Measurements from ENCODE around the gene WSCD2.

Gene WSCD2

DNA sequence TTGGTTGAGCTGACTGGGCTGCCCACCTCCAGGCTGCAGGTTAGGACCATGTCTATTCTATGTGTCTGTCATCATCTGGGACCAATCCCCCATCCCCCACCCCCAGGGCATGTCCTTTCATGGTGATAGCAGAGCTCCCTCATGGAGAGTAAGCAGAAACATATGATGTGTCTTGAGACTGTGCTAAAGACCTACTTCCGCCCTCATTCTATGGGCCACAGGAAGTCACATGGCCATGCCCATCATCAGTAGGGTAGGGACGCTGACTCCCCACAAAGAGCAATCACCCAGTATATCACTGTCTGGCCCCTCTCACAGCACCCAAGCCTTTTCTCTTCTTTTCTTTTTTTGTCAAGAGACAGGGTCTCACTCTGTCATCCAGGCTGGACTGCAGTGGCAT is 110.3 kb downstream of the WSCD2 start:
- DNase-seq = no peak

DNA sequence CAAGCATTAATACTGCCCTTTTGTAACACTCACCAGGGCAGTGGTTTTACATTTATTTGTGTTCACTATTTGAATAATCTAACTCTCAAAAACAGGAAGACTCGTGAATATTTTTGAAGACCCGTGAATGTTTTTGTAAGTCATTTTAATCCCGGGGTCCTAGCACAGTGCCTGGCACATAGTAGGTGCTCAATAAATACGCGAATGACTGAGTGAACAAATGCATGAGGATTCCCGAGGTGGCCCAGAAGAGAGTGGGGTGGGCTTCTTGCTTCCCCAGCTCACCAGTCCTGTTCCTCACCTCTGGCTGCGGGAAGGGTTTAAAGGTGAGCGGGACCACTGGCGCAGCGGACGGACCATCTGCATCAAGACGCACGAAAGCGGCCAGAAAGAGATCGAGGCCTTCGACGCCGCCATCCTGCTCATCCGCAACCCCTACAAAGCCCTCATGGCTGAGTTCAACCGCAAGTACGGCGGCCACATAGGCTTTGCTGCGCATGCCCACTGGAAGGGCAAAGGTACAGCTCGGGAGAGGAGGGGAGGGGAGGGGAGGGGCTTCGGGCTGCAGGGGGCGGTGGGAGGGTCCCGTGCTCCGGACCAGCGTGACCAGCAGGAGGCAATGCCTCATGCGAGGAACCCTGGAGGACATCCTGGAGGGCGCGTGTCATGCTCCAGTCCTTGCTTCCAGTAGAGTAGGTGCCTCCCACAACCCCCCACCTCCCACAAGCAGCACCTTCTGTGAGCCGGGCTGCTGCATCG is 111.1 kb downstream of the WSCD2 start:
- no peak for DNase-seq

DNA sequence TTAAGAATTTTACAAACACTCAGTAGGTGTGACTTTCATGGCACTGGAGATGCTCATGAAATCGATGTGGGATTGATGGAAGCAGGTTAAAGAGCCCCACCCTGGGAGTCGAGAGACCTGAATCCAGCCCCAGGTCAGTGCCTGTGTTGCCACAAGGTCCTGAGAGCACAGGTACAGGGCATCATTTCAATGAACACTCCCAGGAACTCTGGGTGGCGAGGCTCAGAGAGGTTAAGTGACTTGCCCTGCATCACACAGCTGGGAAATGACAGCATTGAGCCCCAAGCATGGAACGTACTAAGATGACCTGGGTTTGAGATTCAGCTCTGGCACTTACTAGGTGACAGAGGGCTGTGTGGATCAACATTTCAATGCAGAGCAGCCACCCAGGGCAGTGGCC is 111.8 kb downstream of the WSCD2 start:
- DNase-seq = no peak

DNA sequence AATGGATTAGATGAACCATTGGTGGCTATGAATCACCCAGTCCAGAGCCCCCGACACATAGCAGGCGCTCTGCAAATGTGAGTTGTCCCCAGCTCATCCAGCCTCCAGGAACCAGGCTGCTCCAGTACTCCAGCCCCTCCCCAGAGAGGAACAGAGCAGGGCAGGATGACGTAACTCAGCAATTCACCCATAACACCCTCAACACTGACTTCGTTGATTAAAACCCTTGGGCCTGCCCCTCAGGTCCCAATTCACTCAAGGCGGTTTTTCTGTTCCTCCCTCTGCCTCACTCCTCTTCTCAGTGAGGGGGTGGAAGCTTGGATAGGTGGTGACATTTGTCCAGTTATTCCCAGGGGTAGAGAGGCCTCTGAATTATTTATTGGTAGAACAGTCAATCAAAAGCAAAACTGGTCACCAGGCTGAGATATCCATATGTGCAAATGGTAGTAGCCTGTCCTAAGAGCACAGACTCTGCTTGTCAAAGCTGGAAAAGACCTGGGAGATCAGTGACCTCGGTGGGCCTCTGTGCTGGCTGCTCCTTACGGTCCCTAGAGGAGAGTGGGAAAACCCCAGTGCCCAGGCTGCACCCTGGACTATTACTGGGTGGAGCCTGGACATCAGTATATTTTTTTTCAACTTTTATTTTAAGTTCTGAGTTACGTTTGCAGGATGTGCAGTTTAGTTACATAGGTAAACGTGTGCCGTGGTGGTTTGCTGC is 113.1 kb downstream of the WSCD2 start:
- no peak for DNase-seq

DNA sequence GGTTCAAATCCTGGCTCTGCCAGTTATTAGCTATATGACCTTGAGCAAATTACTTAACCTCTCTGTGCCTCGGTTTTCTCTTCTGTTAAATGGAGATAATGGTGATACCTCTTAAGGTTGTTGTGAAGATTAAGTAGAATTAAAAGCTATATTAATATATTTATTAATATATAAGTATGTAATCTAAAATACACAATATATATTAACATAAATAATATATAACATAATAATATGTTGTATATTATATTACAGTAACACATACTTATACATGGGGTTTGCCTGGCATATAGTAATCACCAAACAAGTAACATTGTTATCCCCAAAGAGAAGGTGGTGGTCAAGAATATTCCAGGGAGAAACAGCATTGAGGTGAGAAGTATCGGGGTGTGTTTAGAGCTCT is 118.0 kb downstream of the WSCD2 start:
- no peak for DNase-seq

DNA sequence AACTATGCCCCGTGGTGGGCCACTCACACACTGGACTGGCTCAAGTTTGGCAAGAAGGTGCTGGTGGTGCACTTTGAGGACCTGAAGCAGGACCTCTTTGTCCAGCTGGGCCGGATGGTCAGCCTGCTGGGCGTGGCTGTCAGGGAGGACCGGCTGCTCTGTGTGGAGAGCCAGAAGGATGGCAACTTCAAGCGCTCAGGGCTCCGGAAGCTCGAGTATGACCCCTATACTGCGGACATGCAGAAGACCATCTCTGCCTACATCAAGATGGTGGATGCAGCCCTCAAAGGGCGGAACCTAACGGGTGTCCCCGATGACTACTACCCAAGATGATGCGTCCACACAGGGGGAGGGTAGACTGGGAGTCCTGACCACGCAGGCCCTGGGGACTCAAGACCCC is 118.9 kb downstream of the WSCD2 start:
- DNase-seq = no peak

DNA sequence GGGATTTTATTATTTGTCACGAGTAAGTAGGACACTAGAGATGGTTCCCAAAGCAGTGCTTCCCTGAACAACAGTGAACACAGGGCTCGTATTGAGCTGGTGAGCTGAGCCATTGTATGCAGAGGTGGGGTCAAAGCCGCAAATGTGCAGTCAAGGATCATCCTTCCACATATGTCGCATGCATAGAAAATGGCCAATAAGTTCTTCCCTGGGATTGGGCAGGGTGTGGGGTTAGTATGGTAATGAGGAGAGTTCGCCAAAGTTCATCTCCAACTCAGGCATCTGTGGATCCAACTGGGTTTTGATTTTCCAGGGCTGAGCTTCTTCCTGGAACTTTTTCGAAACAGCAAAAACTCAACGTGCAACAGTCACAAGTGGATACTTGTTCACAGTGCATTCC is 123.4 kb downstream of the WSCD2 start:
- DNase-seq = no peak

DNA sequence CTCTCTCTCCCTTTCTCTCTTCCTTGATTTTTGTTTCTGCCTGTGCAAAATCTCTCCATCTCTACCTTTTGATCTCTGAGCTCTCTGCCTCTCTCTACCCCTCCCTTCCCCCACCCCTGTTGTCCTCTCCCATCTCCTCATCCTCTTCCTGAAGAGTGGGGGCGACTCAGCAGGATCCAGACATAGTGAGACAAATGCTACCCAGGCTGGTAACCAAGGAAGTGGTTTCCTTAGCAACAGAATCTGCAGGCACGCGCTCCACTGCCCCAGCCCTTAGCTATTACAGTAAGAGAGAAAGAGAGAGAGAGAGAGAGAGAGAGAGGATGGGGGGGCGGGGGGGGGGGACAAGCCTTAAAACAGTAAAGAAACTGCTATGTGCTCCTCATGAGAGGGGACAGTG is 124.5 kb downstream of the WSCD2 start:
- no peak for DNase-seq

DNA sequence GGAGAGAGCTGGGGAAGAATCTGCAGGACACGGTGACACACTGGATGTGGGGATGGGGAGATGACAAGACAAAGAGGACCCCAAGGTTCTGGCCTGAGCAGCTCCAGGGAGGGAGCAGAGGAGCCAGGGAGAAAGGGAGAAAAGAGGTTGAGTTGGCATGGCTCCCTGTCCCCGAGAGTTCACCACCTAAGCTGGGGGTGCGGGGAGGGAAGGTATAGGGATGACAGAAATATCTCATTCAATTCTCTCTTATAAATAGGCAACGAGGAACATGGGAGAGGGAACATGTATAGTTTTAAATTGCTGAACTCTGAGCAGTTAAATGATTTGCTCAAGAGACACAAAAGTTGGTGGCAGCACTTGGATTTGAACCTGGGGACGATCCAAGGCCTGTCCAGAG is 124.9 kb downstream of the WSCD2 start:
- DNase-seq = no peak

DNA sequence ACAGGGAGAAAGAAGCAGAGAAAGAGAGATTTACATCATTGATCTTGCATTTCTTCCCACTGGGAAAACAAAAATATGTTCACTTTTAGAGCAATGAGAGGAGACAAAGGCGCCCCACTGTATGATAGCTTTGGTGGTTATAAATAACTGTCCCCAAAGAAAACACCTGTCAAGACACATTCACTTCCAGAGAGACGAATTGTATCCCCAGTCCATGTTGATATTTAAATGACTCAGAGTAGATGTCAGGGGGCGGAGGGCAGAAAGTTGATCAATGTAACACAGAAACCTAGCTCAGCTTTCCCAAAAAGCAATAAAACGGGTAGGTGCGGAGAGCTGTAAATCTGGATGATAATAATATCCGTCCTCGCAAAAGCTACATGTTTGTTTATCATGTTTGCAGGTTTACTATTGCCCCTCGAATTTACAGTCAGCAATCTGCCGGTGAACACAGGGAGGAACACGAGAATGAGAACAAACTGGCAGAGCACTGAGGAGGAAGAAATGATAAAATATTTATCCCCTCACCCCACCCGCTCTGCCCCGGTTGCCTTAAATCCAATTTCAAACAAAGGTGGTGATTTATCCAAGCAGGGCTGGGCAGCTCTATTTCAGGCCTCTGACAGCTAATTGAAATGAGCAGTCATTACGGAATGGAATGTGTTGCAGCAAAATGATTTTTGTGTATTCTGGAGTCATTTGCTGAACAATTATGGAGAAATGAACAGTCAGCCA is 125.6 kb downstream of the WSCD2 start:
- DNase-seq = no peak

DNA sequence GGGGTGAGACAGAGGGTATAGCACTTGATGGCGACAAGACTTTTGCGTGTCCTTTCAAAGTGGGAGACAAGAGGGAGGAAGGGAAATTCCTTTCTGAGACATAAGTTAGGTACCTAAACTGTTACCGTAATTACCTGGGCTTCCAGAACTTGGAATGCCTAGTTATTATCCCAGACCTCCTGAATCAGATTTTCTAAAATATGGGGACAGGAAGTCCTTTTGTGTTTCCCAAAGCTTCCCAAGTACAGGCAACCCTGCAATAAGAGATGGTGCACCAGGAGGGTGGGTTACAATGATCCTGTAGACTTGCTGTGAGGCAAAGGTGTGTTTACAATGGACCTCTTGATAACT is 126.1 kb downstream of the WSCD2 start:
- DNase-seq = no peak

DNA sequence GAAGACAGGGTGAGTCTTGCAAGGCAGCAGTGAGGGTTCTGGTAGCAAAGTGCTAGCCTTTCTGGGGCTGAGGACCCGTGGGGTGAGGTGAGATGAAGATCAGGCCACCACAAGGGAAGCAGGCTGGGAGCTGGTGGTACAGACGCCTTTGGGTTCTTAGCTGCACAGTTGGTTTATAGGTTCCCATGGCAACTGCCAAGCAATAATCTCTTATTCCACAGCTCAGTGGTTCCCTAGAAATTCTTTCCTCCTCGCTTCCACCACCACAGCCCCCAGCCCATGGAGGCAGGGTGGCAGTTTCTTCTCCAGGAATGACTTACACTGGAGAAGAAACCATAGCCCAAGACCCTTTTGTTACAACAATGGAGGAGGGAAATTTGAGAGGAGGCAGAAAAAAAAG is 127.9 kb downstream of the WSCD2 start:
- no peak for DNase-seq

DNA sequence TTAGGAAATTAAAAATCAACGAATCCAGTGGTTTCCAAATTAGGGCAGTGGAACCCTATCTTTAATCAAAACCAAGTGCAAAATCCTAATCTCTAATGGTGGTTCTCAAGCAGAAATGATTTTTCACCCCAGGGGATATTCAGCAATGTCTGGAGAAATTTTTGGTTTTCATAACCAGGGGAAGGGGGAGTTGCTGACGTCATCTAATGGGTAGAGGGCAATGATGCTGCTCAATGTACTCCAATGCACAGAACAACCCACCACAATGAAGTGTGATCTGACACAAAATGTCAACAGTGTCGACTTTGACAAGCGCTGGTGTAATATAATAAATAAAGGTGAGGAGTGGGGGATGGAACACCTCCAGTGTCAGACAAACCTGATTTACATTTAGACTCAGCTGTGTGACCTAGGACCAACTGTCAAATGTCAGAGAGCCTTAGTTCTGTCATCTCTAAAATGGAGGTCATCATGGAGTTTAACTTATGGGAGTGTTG is 128.6 kb downstream of the WSCD2 start:
- no peak for DNase-seq

DNA sequence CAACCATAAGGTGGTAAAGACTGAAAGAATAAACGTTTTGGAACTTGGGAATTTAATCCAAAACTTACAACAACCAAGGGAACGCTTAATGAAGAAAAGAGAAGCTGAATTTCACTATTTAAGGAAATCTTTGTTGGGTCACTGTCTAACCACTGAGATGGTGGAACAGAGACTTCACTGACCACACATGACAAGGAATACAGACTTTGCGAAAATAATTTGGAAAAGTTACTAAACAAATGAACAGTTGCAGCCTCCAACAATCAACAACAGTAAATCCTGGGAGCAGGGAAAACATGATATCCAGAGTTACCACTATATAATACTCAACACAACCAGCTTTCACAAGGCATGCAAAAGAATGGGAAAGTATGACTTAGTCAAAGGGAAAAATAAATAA is 131.0 kb downstream of the WSCD2 start:
- DNase-seq = no peak

DNA sequence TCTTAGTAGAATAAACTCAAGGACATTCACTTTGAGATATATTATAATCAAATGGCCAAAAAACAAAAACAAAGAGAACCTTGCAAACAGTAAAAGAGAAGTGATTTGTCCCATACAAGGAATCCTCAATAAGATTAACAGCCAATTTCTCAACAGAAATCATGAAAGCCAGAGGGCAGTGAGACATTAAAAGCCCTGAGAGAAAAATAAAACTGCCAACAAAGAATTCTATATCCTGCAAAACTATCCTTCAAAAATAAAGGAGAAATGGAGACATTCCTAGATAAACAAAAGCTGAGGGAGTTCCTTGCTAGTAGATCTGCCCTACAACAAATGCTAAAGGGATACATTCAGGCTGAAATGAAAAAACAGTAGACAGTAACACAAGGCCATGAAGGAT is 131.9 kb downstream of the WSCD2 start:
- DNase-seq = no peak

DNA sequence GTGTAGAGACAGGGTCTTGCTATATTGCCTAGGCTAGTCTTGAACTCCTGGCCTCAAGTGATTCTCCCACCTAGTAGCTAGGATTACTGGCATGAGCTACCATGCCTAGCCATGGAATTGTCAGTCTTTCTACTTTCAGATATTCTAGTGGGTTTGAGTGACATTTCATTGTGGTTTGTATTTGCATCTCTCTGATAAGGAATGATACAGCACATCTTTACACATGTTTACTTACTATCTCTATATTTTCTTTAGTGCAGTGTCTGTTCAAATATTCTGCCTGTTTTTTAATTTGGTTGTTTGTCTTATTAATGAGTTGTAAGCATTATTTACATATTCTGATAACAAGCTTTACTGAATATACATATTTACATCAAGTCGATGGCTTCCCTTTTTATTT is 136.4 kb downstream of the WSCD2 start:
- no peak for DNase-seq

DNA sequence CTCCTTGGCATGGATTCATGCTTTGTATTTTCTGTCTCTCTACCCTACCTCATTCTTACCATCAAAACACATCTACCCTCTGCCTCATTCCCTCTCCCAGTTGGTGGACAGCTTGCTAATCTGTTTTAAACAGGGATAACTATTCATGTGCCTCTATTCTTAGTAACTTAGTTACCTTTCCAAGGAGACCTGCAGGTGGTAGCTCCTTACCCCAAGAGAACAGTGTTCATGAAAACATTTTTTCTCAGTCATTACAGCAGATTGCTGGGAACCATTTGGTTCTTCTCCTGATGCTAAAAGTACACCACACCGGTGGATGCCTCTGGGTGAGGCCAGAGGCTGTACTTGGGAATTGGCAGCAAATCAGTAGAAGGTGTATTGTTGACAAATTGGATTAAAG is 137.0 kb downstream of the WSCD2 start:
- no peak for DNase-seq

DNA sequence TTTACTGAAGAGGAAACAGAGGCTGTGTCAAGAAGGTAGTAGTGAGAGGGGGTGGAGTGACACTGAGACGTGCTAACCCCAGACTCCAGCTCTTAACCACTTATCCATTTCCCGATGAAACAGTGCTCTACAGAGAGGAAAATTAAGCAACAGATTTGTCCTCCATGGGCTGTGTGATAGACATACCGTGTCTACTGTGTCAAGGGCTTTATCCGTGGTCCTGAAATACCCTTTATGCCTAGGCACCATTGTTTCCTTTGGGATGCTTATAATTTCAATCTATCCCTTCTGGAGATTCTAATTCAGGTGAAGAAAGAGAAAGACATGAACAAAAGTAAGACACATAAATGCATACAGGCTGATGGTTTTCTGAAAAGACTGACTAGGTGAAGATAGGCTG is 138.4 kb downstream of the WSCD2 start:
- no peak for DNase-seq

DNA sequence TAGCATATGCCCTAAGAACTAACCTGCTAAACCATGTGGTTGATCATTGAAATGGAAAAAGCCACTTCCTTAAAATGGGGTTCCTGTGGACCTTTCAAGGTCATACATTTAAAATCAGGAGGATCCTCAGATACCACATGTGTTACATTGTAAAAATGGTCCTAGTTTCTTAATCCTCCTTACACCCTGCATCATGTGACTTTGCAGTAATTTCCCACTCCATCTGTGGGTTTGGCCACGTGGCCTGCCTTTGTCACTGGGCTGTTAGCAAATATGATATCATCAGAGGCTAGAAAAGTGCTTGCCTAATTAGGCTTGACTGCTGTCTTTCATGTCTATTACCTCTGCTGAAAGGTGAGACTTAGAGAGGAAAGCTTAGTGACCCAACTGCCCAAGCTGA is 139.3 kb downstream of the WSCD2 start:
- no peak for DNase-seq

DNA sequence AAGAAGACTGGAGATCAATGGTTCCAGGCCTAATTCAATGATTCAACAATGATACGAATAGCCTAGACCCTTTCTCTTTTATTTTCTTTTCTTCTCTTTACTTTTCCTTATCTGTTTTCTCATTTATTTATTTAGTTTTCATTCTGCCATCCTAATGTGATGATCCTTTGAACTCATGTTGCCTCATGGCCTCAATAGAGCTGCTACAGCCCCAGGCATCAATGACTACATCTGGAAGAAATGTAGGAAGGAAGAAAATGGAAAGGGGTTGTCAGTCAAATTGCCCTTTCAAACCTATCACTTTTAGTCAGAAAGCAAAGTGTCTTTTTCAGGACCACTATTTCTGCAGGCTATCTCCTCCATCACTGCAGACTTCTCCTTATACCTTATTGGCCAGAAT is 140.1 kb downstream of the WSCD2 start:
- DNase-seq = no peak

DNA sequence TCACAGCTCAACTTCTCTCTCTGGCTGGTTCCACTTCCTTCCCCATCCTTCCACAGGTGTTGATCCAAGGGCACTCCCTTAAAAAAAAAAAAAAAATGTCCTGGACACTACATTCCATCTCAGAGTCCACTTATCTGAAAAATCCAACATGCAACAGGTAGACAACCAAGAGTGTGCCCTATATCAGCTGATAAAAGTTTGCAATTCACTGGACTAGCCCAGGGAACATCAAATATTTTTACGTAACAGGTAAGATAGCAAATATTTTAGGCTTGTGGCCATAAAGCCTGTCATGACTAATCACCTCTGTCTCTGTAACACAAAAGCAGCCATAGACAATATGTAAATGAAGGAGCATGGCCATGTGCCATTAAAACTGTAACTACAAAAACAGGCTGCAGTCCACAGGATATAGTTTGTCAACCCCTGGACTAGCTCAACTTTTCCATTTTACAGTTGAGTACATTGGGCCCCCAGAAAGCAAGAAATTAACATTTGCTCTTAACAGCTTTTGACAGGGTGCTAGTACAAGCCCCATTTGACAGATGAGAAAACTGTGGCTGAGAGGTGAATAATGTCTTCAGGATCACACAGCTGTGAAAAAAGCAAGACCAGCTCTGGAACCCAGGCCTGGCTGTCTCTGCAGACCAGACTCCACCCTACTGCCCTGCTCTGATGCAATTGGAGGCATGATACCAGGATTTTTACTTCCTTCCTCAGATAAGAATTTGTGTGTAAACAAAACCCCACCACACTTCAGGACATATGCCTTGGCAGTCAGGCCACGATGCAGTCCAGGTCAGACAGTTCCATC is 141.2 kb downstream of the WSCD2 start:
- no peak for DNase-seq

DNA sequence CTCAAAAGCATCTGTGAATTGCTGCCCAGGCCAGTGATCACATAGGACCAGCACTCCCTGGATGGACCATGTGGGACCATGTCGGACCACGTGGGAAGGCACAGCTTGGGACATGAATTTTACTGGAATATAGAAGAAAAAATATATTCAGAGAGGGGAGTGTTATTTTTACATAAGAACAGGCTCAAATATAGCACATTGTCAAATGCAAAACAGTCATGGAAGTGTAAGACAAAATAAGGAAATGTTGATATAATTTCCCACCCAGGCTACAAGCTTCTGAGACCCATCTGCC is 141.7 kb downstream of the WSCD2 start:
- DNase-seq = no peak

Measured in NCI-H187 (cell line).